ENCODE measurements around the gene SLC1A5. TPM values are rescaled to one million over a fixed set of nuclear protein-coding genes. Genes with fewer than 3 reads are reported as not detected.

Gene SLC1A5
- total and polyA plus RNA-seq, 2 donors (not counting 3 experiments of a cell fraction or from before 2014, with no cell fraction given): 114 TPM

DNA sequence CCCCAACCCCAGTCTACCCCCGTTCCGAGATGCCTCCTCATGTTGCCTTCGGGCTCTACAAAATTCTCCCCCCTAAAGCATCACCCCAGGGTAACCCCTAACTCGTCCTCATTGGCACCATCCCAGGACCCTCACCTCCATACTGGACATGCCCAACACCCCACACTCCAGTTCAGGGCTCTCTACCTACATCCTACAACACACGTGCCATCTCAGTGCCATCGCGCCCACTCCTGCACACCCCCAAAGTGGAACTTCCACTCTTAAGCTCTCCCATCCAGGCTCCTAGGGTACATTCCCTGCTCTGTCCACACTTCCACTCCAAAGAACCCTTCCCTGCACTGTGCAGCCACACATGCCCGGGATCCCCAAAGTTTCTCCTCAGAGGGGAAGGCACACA lies 43.4 kb downstream of the SLC1A5 start:
- Histone ChIP-seq H2AFZ (ENCODE audit: low read depth, low read length) (no peak overlapping the region), H3K4me2 (ENCODE audit: insufficient read depth, low read length) (peak overlapping the region; percentile 87), H3K27ac (ENCODE audit: insufficient read depth, low read depth, low read length) (no peak overlapping the region), H3K4me3 (replicated peaks in 1 of 3; ENCODE audit: insufficient read depth in 1 of 3, low read depth in 1 of 3, low read length in 3 of 3) (peak overlapping the region; percentile 80 to 86 (median 85)), H3K36me3 (ENCODE audit: control insufficient read depth in 2 of 2, extremely low read depth in 1 of 2, insufficient read depth in 2 of 2, low read length in 2 of 2) (peaks cover 0 to 5% of the 10 kb centered on the region in 2 experiments), H3K9me1 (replicated peaks; ENCODE audit: control insufficient read depth, extremely low read depth, insufficient read depth, low read length) (no peaks in the 10 kb centered on the region), H3K27me3 (ENCODE audit: control insufficient read depth in 2 of 2, insufficient read depth in 2 of 2, low read length in 2 of 2) (no peaks in the 10 kb centered on the region), H3K9ac (replicated peaks; ENCODE audit: extremely low read depth, insufficient read depth, low read length) (peak overlapping the region; percentile 82), H3K9me3 (replicated peaks; ENCODE audit: control insufficient read depth, insufficient read depth, low read length) (no peaks in the 10 kb centered on the region), H3K79me2 (ENCODE audit: control insufficient read depth, insufficient read depth, low read length) (peaks cover 64% of the 10 kb centered on the region), H4K20me1 (replicated peaks; ENCODE audit: control insufficient read depth, extremely low read depth, insufficient read depth, low read length) (peaks cover 2% of the 10 kb centered on the region), H3K4me1 (ENCODE audit: control insufficient read depth, extremely low read depth, insufficient read depth, low read length) (peaks cover 13% of the 10 kb centered on the region)
- no peak for DNase-seq (ENCODE audit: low read depth, low spot score)
- BruUV-seq (replicated peaks): no TSS peak
- ChIA-PET CTCF (interaction anchor here (0.6 to 2.5 kb wide), 5 partner anchors 9 to 1982 kb away, joined by 3 to 7 read pairs (median 5); no protein-coding TSS in a partner anchor), POLR2A (no interaction called here)
- TF ChIP-seq MYC (IDR thresholded peaks at IDR 0.05; ENCODE audit: low read depth, low read length) (no peak), GATA2 (IDR thresholded peaks at IDR 0.05; ENCODE audit: insufficient read depth, insufficient read length, low read depth, low read length) (no peak), EZH2 (IDR thresholded peaks at IDR 0.05; ENCODE audit: borderline replicate concordance, low read depth, low read length, severe bottlenecking) (no peak), POLR2A (IDR thresholded peaks at IDR 0.05; ENCODE audit: low read depth, low read length) (no peak), POLR2AphosphoS5 (IDR thresholded peaks at IDR 0.05; ENCODE audit: insufficient read depth, low read depth, low read length) (no peak), FOS (IDR thresholded peaks at IDR 0.05; ENCODE audit: borderline replicate concordance, insufficient read depth, low read length) (no peak)
- intact Hi-C loops (cut with micrococcal nuclease): no loop called here
- FAIRE-seq: no peak
- dilution Hi-C loops (cut with MboI; ENCODE audit: extremely low pct_ligation_motif_present, low sequenced_read_pairs): no loop called here

DNA sequence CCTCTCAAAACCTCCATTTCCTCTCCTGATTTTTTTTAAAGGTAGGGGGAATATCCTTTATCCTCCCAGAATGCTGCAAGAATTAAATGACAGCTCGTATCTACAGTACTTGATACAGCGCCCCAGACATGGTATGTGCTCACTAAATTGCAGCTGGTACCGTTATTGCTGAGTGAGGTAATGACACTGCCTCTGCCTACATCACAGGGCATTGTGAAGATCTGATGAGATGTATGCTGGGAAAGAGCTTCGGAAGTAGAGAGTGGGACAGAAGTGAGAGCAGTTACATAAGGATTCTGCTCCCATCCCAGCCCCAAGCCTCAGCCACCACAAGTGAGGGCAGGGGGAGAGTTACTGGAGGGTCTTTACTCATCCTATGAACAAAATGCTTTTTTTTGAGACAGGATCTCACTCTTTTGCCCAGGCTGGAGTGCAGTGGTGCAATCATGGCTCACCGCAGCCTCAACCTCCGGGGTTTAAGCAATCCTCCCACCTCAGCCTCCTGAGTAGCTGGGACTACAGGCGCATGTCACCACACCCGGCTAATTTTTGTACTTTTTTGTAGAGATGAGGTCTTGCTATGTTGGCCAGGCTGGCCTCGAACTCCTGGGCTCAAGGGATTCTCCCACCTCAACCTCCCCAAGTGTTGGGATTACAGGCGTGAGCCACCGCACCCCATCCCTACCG lies 44.2 kb downstream of the SLC1A5 start:
- intact Hi-C loops (cut with micrococcal nuclease): no loop called here
- POLR2A ChIA-PET: no interaction called here
- no peak overlapping the region for H3K9ac ChIP-seq (replicated peaks; ENCODE audit: extremely low read depth, insufficient read depth, low read length)

More for the DNA sequence above, 44.2 kb downstream of the SLC1A5 start:
- TF ChIP-seq JUN (IDR thresholded peaks at IDR 0.05; ENCODE audit: borderline replicate concordance, insufficient read depth, insufficient read length, low read depth) (no peak), MYC (IDR thresholded peaks at IDR 0.05; ENCODE audit: low read depth, low read length) (no peak), POLR2A (IDR thresholded peaks at IDR 0.05; ENCODE audit: low read depth, low read length) (no peak), FOS (IDR thresholded peaks at IDR 0.05; ENCODE audit: borderline replicate concordance, insufficient read depth, low read length) (no peak), EZH2 (IDR thresholded peaks at IDR 0.05; ENCODE audit: borderline replicate concordance, low read depth, low read length, severe bottlenecking) (no peak), GATA2 (IDR thresholded peaks at IDR 0.05; ENCODE audit: insufficient read depth, insufficient read length, low read depth, low read length) (no peak), POLR2AphosphoS5 (IDR thresholded peaks at IDR 0.05; ENCODE audit: insufficient read depth, low read depth, low read length) (no peak)
- TF ChIP-seq, protein P1, sequence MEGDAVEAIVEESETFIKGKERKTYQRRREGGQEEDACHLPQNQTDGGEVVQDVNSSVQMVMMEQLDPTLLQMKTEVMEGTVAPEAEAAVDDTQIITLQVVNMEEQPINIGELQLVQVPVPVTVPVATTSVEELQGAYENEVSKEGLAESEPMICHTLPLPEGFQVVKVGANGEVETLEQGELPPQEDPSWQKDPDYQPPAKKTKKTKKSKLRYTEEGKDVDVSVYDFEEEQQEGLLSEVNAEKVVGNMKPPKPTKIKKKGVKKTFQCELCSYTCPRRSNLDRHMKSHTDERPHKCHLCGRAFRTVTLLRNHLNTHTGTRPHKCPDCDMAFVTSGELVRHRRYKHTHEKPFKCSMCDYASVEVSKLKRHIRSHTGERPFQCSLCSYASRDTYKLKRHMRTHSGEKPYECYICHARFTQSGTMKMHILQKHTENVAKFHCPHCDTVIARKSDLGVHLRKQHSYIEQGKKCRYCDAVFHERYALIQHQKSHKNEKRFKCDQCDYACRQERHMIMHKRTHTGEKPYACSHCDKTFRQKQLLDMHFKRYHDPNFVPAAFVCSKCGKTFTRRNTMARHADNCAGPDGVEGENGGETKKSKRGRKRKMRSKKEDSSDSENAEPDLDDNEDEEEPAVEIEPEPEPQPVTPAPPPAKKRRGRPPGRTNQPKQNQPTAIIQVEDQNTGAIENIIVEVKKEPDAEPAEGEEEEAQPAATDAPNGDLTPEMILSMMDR (IDR thresholded peaks at IDR 0.05; ENCODE audit: extremely low read depth in 1 of 2, insufficient read depth in 1 of 2, low read depth in 1 of 2, low read length in 2 of 2): no peak
- TF ChIP-seq, protein P2, sequence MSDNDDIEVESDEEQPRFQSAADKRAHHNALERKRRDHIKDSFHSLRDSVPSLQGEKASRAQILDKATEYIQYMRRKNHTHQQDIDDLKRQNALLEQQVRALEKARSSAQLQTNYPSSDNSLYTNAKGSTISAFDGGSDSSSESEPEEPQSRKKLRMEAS (IDR thresholded peaks at IDR 0.05; ENCODE audit: insufficient read depth, insufficient read length): no peak
- H4K20me1 ChIP-seq (replicated peaks; ENCODE audit: control insufficient read depth, extremely low read depth, insufficient read depth, low read length): peaks cover 4% of the 10 kb centered on the region
- FAIRE-seq (no peak), DNase-seq (ENCODE audit: low read depth, low spot score) (no peak)
- CTCF ChIA-PET: interaction anchor here (0.7 to 2.5 kb wide), 4 partner anchors 10 to 40 kb away, joined by 3 to 7 read pairs (median 4); no protein-coding TSS in a partner anchor
- dilution Hi-C loops (cut with MboI; ENCODE audit: extremely low pct_ligation_motif_present, low sequenced_read_pairs): no loop called here
- no peak overlapping the region for H3K27ac ChIP-seq (ENCODE audit: insufficient read depth, low read depth, low read length)
- H2AFZ ChIP-seq (ENCODE audit: low read depth, low read length): no peak overlapping the region
- H3K4me2 ChIP-seq (ENCODE audit: insufficient read depth, low read length): peak overlapping the region; percentile 87
- BruUV-seq (replicated peaks): TSS peak; percentile 18
- H3K36me3 ChIP-seq (ENCODE audit: control insufficient read depth in 2 of 2, extremely low read depth in 1 of 2, insufficient read depth in 2 of 2, low read length in 2 of 2): peaks cover 0 to 5% of the 10 kb centered on the region in 2 experiments
- H3K4me1 ChIP-seq (ENCODE audit: control insufficient read depth, extremely low read depth, insufficient read depth, low read length): peaks cover 13% of the 10 kb centered on the region
- H3K9me1 ChIP-seq (replicated peaks; ENCODE audit: control insufficient read depth, extremely low read depth, insufficient read depth, low read length): no peaks in the 10 kb centered on the region
- H3K79me2 ChIP-seq (ENCODE audit: control insufficient read depth, insufficient read depth, low read length): peaks cover 72% of the 10 kb centered on the region
- no peaks in the 10 kb centered on the region for H3K9me3 ChIP-seq (replicated peaks; ENCODE audit: control insufficient read depth, insufficient read depth, low read length)
- no peaks in the 10 kb centered on the region for H3K27me3 ChIP-seq (ENCODE audit: control insufficient read depth in 2 of 2, insufficient read depth in 2 of 2, low read length in 2 of 2)
- H3K4me3 ChIP-seq (replicated peaks in 1 of 3; ENCODE audit: insufficient read depth in 1 of 3, low read depth in 1 of 3, low read length in 3 of 3): no peak overlapping the region

All from endothelial cell of umbilical vein (primary cell).